M059J (cell line): ENCODE data around the gene CACNB2. TPM values are rescaled to one million over a fixed set of nuclear protein-coding genes. Genes with fewer than 3 reads are reported as not detected.

Experiments used
- DNase-seq: peaks from one replicate; pipeline ENCODE4 v3.0.0-alpha.2; 2012; ENCODE audit warnings: low read depth
- total RNA-seq: library from RNA; depleted of rRNA; stranded (reverse); fragments of >200 nt; shearing (Covaris generic); gene quantifications from 2 replicates; pipeline ENCODE4 v1.2.3, GENCODE V29; 2014

CACNB2 gene
- total RNA-seq, 1 experiment from 2014 or later: 0.52 TPM

- no peak for DNase-seq
Observed at GRCh38 chr10:18505456-18506118, 365.4 kb downstream of the CACNB2 start.

- no peak for DNase-seq
Observed at GRCh38 chr10:18508587-18508986, 368.4 kb downstream of the CACNB2 start.

GRCh38 chr10:18514537-18514936 lies 374.3 kb downstream of the CACNB2 start:
- no peak for DNase-seq

GRCh38 chr10:18516851-18517250 lies 376.6 kb downstream of the CACNB2 start:
- no peak for DNase-seq

GRCh38 chr10:18523025-18523424 lies 382.8 kb downstream of the CACNB2 start:
- no peak for DNase-seq

GRCh38 chr10:18523858-18524257 lies 383.6 kb downstream of the CACNB2 start:
- DNase-seq: no peak

GRCh38 chr10:18527687-18528086 lies 387.5 kb downstream of the CACNB2 start:
- DNase-seq: no peak

GRCh38 chr10:18528292-18528691 lies 388.1 kb downstream of the CACNB2 start:
- no peak for DNase-seq

- no peak for DNase-seq
Observed at GRCh38 chr10:18532881-18533535, 392.8 kb downstream of the CACNB2 start.

GRCh38 chr10:18533896-18534295 lies 393.7 kb downstream of the CACNB2 start:
- no peak for DNase-seq

- no peak for DNase-seq
Observed at GRCh38 chr10:18539335-18539734, 399.1 kb downstream of the CACNB2 start.

- DNase-seq: no peak
Observed at GRCh38 chr10:18540195-18540594, 400.0 kb downstream of the CACNB2 start.

- peak; percentile 18 for DNase-seq
Observed at GRCh38 chr10:18542832-18543231, 402.6 kb downstream of the CACNB2 start.

- peak; percentile 12 for DNase-seq
Observed at GRCh38 chr10:18545621-18546305, 405.5 kb downstream of the CACNB2 start.

- no peak for DNase-seq
Observed at GRCh38 chr10:18549105-18549504, 408.9 kb downstream of the CACNB2 start.

GRCh38 chr10:18551473-18551872 lies 411.2 kb downstream of the CACNB2 start:
- DNase-seq: no peak

- no peak for DNase-seq
Observed at GRCh38 chr10:18554479-18554878, 414.3 kb downstream of the CACNB2 start.

GRCh38 chr10:18556522-18557147 lies 416.4 kb downstream of the CACNB2 start:
- DNase-seq: no peak

- DNase-seq: no peak
Observed at GRCh38 chr10:18557960-18558359, 417.7 kb downstream of the CACNB2 start.

GRCh38 chr10:18561861-18562551 lies 421.8 kb downstream of the CACNB2 start:
- DNase-seq: no peak

GRCh38 chr10:18563003-18563726 lies 422.9 kb downstream of the CACNB2 start:
- no peak for DNase-seq
